DOHH2 (cell line): ENCODE results near the gene ITGA11.

Source experiments
- H3F3A ChIP-seq: fragments of 200-600 bp; sonication (generic), shearing (Covaris generic); 2 replicates; pipeline ENCODE4 v1.6.0; 2016; ENCODE audit warnings: antibody characterized with exemption, mild to moderate bottlenecking; ENCODE audit not compliant: control insufficient read depth, insufficient read depth
- H3K27ac ChIP-seq: fragments of 200-600 bp; sonication (generic); 2 replicates; pipeline ENCODE4 v1.5.1; 2014; ENCODE audit warnings: low read depth, mild to moderate bottlenecking, low read length, moderate library complexity
- H3K27me3 ChIP-seq: fragments of 200-600 bp; sonication (generic); 2 replicates; pipeline ENCODE4 v1.6.1; 2014; ENCODE audit warnings: mild to moderate bottlenecking, low read length, mixed read lengths; ENCODE audit not compliant: control insufficient read depth
- H3K36me3 ChIP-seq: fragments of 200-600 bp; sonication (generic); 2 replicates; pipeline ENCODE4 v1.6.1; 2014; ENCODE audit warnings: mild to moderate bottlenecking, low read length, moderate library complexity, mixed read lengths; ENCODE audit not compliant: control insufficient read depth
- H3K4me1 ChIP-seq: fragments of 200-600 bp; sonication (generic); 2 replicates; pipeline ENCODE4 v1.6.1; 2014; ENCODE audit warnings: mild to moderate bottlenecking, low read length, mixed read lengths; ENCODE audit not compliant: control insufficient read depth
- H3K4me2 ChIP-seq: fragments of 200-600 bp; sonication (generic); 2 replicates; pipeline ENCODE4 v1.6.0; 2014; ENCODE audit warnings: mild to moderate bottlenecking, low read length, moderate library complexity
- H3K4me3 ChIP-seq: fragments of 200-600 bp; sonication (generic); 2 replicates; pipeline ENCODE4 v1.5.1; 2014; ENCODE audit warnings: mild to moderate bottlenecking, low read length, mixed read lengths
- H3K79me2 ChIP-seq: fragments of 200-600 bp; sonication (generic); 2 replicates; pipeline ENCODE4 v1.6.1; 2014; ENCODE audit warnings: mild to moderate bottlenecking, low read length, mixed read lengths; ENCODE audit not compliant: control insufficient read depth
- H3K9me2 ChIP-seq: fragments of 200-600 bp; sonication (generic); replicated peaks from 2 replicates; pipeline ENCODE4 v1.6.1; 2014; ENCODE audit warnings: mild to moderate bottlenecking, low read length, mixed read lengths; ENCODE audit not compliant: control insufficient read depth
- H3K9me3 ChIP-seq: fragments of 200-600 bp; sonication (generic); 2 replicates; pipeline ENCODE4 v1.6.1; 2014; ENCODE audit warnings: antibody characterized with exemption, low read length, mixed read lengths; ENCODE audit not compliant: control insufficient read depth, insufficient read depth
- H4K20me1 ChIP-seq: fragments of 200-600 bp; sonication (generic); 2 replicates; pipeline ENCODE4 v1.6.0; 2014; ENCODE audit warnings: low read depth, mild to moderate bottlenecking, antibody characterized with exemption, low read length, moderate library complexity; ENCODE audit not compliant: control insufficient read depth, insufficient read depth
- CTCF ChIP-seq: fragments of 200-600 bp; sonication (generic); IDR thresholded peaks from one replicate; pipeline ENCODE4 v1.5.1; 2014; ENCODE audit warnings: antibody characterized with exemption, mild to moderate bottlenecking, low read depth, low read length; ENCODE audit not compliant: poor library complexity, severe bottlenecking
- EZH2phosphoT487 ChIP-seq: fragments of 200-600 bp; sonication (generic); IDR thresholded peaks from 2 replicates; pipeline ENCODE4 v1.6.1; 2017; ENCODE audit warnings: borderline replicate concordance, mild to moderate bottlenecking, antibody characterized with exemption, low read length, moderate library complexity, mixed read lengths

Gene ITGA11

GRCh38 chr15:68289621-68290352 is 142.2 kb downstream of the ITGA11 start:
- H4K20me1 ChIP-seq: peaks cover 11% of the 10 kb centered on the region

GRCh38 chr15:68289057-68289456 is 142.9 kb downstream of the ITGA11 start:
- TF ChIP-seq EZH2phosphoT487 (no peak), CTCF (no peak)
- Histone ChIP-seq H3K9me2 (no peaks in the 10 kb centered on the region), H3K4me1 (peaks cover 5% of the 10 kb centered on the region), H3K79me2 (peaks cover 95% of the 10 kb centered on the region), H3F3A (no peaks in the 10 kb centered on the region), H3K4me2 (no peak overlapping the region), H3K9me3 (no peaks in the 10 kb centered on the region), H4K20me1 (peaks cover 16% of the 10 kb centered on the region), H3K27ac (no peak overlapping the region), H3K36me3 (peaks cover 66% of the 10 kb centered on the region), H3K27me3 (no peaks in the 10 kb centered on the region), H3K4me3 (no peak overlapping the region)

More at GRCh38 chr15:68289621-68290352, 142.2 kb downstream of the ITGA11 start:
- peaks cover 95% of the 10 kb centered on the region for H3K79me2 ChIP-seq
- H3K9me2 ChIP-seq: no peaks in the 10 kb centered on the region
- no peaks in the 10 kb centered on the region for H3K27me3 ChIP-seq
- no peak overlapping the region for H3K27ac ChIP-seq
- H3K4me2 ChIP-seq: no peak overlapping the region
- H3K4me3 ChIP-seq: no peak overlapping the region
- peaks cover 12% of the 10 kb centered on the region for H3K4me1 ChIP-seq
- H3K9me3 ChIP-seq: no peaks in the 10 kb centered on the region
- 0 out of 2 replicates have a peak, but pooled peaks cover 2% of the 10 kb centered on the region for H3F3A ChIP-seq
- peaks cover 67% of the 10 kb centered on the region for H3K36me3 ChIP-seq
- TF ChIP-seq CTCF (no peak), EZH2phosphoT487 (no peak)

- H3K4me3 ChIP-seq: no peak overlapping the region
- no peaks in the 10 kb centered on the region for H3K27me3 ChIP-seq
- H4K20me1 ChIP-seq: peaks cover 22% of the 10 kb centered on the region
- no peaks in the 10 kb centered on the region for H3K9me2 ChIP-seq
- H3K36me3 ChIP-seq: peaks cover 54% of the 10 kb centered on the region
- TF ChIP-seq CTCF: no peak
- no peak for TF ChIP-seq EZH2phosphoT487
- H3K4me2 ChIP-seq: no peak overlapping the region
- H3K27ac ChIP-seq: no peak overlapping the region
- peaks cover 12% of the 10 kb centered on the region for H3K4me1 ChIP-seq
- peaks cover 100% of the 10 kb centered on the region for H3K79me2 ChIP-seq
- no peaks in the 10 kb centered on the region for H3K9me3 ChIP-seq
- H3F3A ChIP-seq: no peaks in the 10 kb centered on the region
These were observed 145.7 kb downstream of the ITGA11 start for GRCh38 chr15:68286256-68286655.
